Neutrophil (primary cell): ENCODE data around the gene MYBPH.

Experiments
- H3K27ac ChIP-seq: fragments of 200-600 bp; sonication (generic); 2 replicates; pipeline ENCODE4 v1.5.1; 2016; ENCODE audit warnings: mild to moderate bottlenecking, moderate library complexity
- H3K27me3 ChIP-seq: fragments of 200-600 bp; sonication (generic); 2 replicates; pipeline ENCODE4 v1.6.0; 2016; ENCODE audit warnings: mild to moderate bottlenecking
- H3K36me3 ChIP-seq: fragments of 200-600 bp; sonication (generic); 2 replicates; pipeline ENCODE4 v1.5.1; 2017
- H3K4me1 ChIP-seq, 2 experiments: fragments of 200-600 bp in 1 of 2; sonication (generic) in 1 of 2; 1 replicate in 1 of 2; 2 replicates in 1 of 2; pipeline versions ENCODE4 v1.5.1 to v1.6.1; 2013 to 2016; ENCODE audit warnings: low read depth in 1 of 2, low read length in 1 of 2, mild to moderate bottlenecking in 1 of 2, moderate library complexity in 1 of 2; ENCODE audit not compliant: control insufficient read depth in 1 of 2, insufficient read depth in 1 of 2
- H3K4me3 ChIP-seq, 2 experiments: fragments of 200-600 bp in 1 of 2; sonication (generic) in 1 of 2; 1 replicate in 1 of 2; 2 replicates in 1 of 2; pipeline ENCODE4 v1.5.1; 2013 to 2016; ENCODE audit warnings: low read depth in 1 of 2, low read length in 1 of 2, mild to moderate bottlenecking in 1 of 2, moderate library complexity in 1 of 2
- H3K9me3 ChIP-seq: fragments of 200-600 bp; sonication (generic); 2 replicates; pipeline ENCODE4 v1.5.1; 2016
- TF ChIP-seq, protein P1 (sequence below): fragments of 200-600 bp; sonication (generic); IDR thresholded peaks from 2 replicates; pipeline ENCODE4 v1.5.1; 2016; ENCODE audit warnings: antibody characterized with exemption

MYBPH gene

DNA sequence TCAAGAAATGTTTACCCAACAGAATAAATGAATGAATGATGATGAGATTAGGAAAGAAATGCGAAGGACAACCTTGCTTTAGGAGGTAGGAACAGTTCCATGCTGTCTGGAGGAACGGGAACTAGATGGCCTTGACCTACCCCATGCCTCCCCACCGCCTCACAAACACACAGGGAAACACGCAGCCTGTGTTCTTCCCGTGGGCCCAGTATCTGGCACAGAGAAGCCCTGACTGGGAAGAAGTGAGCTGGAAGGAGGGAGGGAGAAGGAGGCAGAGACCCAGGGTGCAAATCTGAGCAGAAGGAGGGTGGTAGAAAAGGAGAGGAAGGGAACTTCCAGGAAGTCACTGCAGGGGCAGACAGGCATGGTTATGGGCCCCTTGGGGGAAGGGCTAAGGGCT is 51.6 kb downstream of the MYBPH start:
- Histone ChIP-seq H3K4me1 (peaks cover 9 to 19% of the 10 kb centered on the region in 2 experiments), H3K36me3 (no peaks in the 10 kb centered on the region), H3K27me3 (peaks cover 100% of the 10 kb centered on the region), H3K27ac (no peak overlapping the region), H3K4me3 (no peak overlapping the region), H3K9me3 (no peaks in the 10 kb centered on the region)
- TF ChIP-seq, protein P1, sequence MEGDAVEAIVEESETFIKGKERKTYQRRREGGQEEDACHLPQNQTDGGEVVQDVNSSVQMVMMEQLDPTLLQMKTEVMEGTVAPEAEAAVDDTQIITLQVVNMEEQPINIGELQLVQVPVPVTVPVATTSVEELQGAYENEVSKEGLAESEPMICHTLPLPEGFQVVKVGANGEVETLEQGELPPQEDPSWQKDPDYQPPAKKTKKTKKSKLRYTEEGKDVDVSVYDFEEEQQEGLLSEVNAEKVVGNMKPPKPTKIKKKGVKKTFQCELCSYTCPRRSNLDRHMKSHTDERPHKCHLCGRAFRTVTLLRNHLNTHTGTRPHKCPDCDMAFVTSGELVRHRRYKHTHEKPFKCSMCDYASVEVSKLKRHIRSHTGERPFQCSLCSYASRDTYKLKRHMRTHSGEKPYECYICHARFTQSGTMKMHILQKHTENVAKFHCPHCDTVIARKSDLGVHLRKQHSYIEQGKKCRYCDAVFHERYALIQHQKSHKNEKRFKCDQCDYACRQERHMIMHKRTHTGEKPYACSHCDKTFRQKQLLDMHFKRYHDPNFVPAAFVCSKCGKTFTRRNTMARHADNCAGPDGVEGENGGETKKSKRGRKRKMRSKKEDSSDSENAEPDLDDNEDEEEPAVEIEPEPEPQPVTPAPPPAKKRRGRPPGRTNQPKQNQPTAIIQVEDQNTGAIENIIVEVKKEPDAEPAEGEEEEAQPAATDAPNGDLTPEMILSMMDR = no peak

DNA sequence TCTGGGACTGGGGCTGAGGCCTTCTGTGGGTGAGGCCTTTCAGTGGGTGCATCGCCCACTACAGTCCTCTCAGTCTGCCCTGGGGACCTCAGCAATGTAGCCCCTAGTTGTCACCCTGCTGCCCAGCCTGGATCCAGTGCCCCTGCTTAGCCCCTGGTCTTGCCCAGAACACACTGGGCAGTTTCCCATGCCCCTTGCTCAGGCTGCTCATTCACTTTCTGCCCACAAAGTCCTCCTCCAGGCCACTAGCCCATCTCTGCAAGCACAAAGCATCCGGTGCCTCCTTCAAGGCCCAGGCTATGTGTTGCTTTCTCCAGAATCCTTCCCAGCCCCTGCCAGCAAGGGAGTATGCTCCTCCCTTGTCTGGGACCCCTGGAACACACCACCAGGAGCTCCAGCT is 53.5 kb downstream of the MYBPH start:
- H3K36me3 ChIP-seq = no peaks in the 10 kb centered on the region
- TF ChIP-seq, protein P1 = no peak
- H3K27me3 ChIP-seq = peaks cover 100% of the 10 kb centered on the region
- H3K4me1 ChIP-seq = peaks cover 9 to 18% of the 10 kb centered on the region in 2 experiments
- no peaks in the 10 kb centered on the region for H3K9me3 ChIP-seq
- no peak overlapping the region for H3K27ac ChIP-seq
- no peak overlapping the region for H3K4me3 ChIP-seq

- peaks cover 100% of the 10 kb centered on the region for H3K27me3 ChIP-seq
Observed at GRCh38 chr1:203121186-203122015, 54.2 kb downstream of the MYBPH start.

DNA sequence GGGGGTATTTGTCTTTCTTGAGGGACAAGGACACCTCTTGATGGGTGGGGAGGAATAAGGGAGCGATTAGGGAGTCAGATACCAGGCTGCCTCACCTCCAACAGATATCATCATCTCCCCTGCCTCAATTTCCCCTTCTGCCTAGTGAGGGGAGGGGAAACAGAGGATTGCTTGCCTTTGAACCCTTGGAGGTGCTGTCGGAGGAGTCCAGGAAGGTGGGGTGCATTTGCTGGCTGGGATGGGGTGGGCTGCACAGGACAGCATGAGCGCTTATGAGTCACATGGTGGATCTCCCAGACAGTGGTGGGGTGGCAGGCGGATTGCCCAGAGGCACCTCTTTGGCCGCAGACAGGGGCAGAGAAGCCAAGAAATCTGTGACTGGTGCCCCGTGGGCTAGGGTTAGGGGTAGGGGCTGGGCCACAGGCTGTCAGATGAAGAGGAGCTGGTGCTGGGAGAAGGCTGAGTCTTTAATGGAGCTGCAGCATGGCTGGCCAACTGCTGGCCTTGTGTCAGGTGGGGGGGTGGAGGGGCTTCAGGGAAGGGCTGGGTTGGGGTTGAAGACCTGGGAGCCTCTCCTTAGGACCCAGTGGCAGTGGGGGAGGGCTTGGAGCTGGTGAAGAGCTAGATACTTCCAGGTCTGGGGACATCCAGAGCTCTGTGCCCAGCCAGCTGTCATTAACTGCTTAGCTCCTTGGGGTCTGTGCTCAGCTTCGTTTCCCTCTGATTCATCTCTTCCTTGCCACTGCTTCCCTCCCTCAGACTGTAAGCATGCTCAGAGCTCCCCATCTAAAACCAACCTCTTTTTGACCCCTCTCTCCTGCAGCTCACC is 55.1 kb downstream of the MYBPH start:
- H3K36me3 ChIP-seq = no peaks in the 10 kb centered on the region
- peaks cover 100% of the 10 kb centered on the region for H3K27me3 ChIP-seq
- no peak overlapping the region for H3K4me3 ChIP-seq
- H3K9me3 ChIP-seq = no peaks in the 10 kb centered on the region
- TF ChIP-seq, protein P1 = no peak
- H3K4me1 ChIP-seq = peaks cover 0 to 7% of the 10 kb centered on the region in 2 experiments
- no peak overlapping the region for H3K27ac ChIP-seq

More at GRCh38 chr1:203121186-203122015, 54.2 kb downstream of the MYBPH start:
- no peak overlapping the region for H3K27ac ChIP-seq
- no peak overlapping the region for H3K4me3 ChIP-seq
- H3K36me3 ChIP-seq = no peaks in the 10 kb centered on the region
- no peaks in the 10 kb centered on the region for H3K9me3 ChIP-seq
- H3K4me1 ChIP-seq = peaks cover 6 to 15% of the 10 kb centered on the region in 2 experiments
- TF ChIP-seq, protein P1 = no peak
